CD4-positive, alpha-beta T cell treated with Interleukin-1 beta for 1 hour (primary cell): ENCODE data around the gene KPNA3.

Experiments used
- DNase-seq, 2 donors: peaks; one replicate each; pipeline ENCODE4 v3.0.0-alpha.2; 2020 to 2022

The KPNA3 gene

DNA sequence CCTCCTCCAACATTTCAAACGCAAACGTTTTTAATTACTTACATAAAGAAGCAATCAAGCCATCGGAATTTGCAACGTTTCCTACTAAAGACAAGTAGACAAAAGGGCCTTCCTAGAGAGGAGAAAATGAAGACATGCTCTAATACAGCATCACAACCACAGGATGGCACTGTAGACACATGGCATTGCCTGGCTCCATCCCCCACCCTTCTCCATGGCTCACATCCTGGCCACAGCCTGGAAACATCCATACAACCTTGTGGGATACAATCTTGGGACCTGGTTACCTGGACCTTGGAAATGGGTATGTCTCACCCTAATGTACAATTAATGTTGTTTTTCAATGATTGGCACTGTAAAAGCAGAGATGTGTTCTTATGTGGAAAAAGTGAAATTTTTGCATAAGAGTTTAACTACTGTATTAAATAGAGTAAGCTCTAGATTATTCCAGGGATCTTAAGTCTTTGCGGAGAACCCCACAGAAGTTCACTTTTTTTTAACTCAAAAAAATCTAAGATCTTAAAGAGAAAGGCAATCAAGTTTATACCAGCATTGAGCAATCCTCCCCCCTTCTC, 122.7 kb downstream of the KPNA3 start:
- peak; percentile 15 to 26 for DNase-seq

DNA sequence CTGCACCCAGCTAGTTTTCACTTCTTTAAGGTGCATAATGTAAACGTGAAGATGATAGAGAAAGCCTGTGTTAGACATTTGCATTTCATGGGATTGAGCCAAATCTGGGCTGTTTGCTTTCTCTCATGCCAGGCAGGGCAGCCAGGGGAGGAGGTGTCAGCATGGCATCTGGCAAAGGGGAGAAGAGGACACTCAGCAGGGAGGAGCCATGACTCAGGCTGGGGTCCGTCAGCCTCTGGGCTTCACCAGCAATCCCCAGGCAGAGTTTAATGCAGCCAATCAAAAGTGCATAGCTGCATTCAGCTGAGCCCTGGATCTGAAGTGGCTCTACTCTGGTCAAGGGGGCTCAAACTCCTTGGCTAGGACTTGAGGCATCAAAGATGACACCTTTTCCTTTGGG, 124.7 kb downstream of the KPNA3 start:
- no peak for DNase-seq

DNA sequence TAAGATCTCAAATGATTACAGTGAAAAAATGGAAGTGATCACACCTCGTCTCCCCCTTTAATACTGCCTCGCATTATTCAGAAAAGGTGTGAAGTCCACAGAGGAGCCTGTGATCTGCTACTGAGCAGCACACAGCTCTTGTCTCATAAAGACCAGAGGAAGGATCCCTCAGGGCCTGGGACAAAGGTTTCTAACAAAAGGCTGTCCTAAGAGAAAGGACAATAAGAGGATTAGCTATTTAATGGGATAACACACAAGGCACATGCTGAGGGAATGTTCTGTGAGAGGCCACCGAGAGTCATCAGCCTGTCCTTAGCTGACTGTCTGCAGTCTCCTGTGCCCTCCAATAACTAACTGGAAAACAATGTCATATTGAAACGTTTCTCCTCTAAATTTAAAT, 127.9 kb downstream of the KPNA3 start:
- no peak for DNase-seq

DNA sequence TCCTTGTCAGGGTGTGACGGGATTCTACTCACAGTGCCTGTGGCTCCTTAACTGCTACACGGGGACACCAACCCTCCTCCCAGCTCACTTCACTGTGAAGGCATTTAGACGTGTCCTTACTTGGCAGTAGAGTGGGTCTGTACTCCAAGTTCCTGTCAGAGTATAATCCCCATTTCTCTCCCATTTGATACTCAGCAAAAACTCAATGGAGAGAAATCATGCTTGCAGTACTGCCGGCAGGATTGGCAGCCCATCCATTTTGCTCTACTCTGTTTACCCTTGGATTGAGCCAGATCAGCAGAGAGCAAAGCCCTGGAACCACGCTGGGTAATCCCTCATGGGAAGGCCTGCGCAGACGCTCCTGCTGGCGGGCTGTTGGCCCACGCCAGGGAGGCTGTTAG, 135.2 kb downstream of the KPNA3 start:
- no peak for DNase-seq

DNA sequence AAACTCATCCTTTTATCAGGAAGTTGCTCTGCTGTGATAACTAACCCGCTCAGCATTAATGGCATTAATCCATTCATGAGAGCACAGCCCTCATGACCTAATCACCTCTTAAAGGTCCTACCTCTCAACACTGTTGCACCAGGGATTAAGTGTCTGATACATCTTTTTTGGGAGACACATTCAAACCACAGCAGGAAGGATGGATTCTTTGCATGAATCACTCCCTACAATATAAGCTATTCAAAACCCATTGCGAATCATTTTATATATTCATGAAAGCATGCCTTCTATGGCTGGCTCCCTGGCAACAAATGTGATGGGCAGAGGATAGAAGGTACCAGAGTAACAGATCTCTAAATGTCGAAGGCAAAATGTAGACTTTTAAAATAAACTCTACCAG, 136.6 kb downstream of the KPNA3 start:
- DNase-seq: no peak

DNA sequence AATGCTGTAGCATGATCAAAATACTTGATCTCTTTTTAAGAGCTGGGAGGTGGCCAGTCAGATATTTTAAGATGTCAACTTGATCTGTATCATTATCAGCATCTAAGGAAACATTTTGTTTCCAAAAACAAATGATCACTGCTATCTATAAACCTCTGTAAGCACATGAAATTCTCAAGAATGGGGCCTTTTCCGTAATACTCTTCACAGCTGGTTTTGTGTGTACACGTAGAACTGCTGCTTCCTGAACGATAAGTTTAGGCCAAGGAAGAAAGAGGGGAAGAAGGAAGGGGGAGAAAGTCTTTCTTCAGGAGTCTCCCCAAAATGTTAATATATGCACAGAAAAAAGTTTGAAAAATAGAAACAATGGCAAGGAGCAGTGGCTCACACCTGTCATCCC, 138.5 kb downstream of the KPNA3 start:
- DNase-seq: no peak

DNA sequence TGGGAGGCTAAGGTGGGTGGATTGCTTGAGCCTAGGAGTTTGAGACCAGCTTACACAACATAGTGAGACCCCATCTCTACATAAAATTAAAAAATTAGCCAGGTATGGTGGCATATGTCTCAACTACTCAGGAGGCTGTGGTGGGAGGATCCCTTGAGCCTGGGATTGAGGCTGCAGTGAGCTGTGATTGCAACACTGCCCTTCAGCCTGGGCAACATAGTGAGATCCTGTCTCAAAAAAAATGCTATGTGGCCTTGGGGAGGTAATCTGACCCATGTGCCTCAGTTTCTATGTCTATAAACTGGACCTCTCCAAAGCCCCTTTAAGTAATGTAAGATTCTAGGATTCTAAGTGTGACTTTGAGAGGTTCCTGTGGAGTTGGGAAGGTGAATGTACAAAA, 139.0 kb downstream of the KPNA3 start:
- no peak for DNase-seq

DNA sequence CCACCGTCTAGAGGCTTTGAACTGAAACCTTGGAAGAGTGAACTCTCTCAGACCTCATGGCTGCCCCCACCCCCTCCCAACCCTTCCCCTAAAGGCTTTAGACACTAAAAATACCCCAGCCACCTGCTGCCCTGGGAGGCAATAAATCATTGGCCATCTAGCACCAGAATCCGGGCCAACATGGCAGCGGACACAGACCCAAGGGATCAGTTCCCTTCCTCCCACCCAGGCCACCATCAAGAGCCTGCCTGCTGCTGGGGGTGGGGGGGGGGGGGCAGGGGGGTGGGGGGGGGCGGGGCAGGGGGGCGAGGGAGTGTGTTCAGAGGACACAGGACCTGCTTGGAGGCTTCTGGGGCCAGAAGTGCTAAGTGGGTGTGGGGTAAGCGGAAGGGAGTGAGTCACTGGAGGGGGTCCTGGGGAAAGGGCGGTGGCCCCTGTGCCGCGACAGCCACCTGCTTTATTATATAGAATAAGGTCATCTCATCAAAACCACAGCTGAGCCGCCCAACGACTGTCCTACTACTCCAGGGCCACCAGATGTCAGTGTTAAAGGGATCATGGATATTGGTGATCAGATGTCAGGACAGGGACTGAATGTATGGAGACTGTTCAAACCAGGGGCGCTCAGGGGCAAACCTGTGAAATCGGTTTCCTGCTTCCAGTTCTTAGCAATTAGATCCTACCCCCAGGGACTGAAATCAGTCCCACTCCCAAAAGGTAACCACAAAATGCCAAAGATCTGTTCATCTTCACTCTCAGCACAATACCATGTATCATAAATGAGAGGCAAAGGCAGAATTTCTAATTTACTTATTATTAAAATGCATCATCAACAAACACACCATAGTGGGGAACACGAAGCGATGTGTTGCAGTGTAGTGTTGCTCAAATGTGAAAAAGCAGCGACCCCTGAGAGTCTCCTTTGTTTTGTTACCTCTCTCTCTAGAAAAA, 139.9 kb downstream of the KPNA3 start:
- peak; percentile 12 to 23 for DNase-seq

DNA sequence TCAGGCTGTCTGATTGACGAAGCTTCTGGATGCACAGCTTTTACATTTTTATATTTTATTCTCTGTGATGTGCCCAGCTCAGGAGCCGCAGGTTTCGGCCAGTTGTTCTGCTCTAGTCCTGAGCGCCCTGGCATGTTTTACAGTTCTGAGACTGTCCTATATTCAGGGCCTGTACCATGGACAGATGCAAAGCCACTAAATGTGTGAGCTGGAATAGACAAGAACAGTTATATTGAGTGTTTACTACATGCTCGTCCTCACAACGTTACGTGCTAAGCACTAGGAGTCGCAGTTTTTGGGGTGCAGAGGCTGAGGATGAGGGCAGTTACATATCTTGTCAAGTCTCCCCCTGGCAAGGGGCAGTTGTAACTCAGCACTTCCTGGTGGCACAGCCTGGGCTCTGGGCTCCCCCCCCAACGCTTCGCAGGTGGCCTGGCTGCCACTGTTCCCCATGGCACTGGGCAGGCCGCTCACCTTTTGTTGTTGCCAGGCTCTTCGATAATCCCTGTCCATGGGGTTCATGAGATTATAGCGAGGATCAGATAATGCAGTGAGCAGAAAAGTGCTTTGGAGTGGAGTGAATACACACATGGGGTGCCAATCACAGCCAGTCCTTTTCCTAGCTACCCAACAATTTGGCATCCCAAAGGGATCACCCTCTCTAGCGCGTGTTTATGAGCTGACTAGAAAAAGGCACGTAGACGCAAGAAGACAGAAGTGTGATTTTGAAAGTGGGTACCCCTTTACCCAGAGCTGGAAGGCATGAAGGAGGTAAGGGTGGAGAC, 140.7 kb downstream of the KPNA3 start:
- DNase-seq: no peak

DNA sequence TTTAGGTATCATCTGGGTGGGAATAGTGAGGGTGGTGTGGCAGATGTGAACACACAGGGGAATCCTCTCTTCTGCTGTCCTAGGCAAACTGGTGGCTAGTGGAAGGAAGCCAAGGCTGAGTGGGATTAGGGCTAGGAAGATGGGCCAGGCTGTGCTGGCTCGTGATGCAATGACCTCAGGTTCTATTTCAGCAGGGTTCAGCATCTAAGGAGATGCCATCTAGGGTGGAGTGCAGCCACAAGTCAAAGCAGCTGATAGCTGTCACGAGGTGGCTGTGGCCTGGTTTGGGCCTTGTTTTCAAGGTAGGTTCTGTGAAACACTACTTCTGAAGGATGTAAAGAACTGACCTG, 142.5 kb downstream of the KPNA3 start:
- DNase-seq: no peak
